HAP-1 (cell line): ENCODE results near the gene MARVELD2.

Experiments
- DNase-seq, 2 experiments: peaks; one replicate each; pipeline ENCODE4 v3.0.0-alpha.2; 2016 to 2020; ENCODE audit warnings: low spot score in 2 of 2
- H3K27me3 ChIP-seq: fragments of 250-450 bp; sonication (Bioruptor Pico); 2 replicates; pipeline ENCODE4 v1.5.1; 2020; ENCODE audit warnings: low read depth, mild to moderate bottlenecking, moderate library complexity
- H3K36me3 ChIP-seq: fragments of 250-450 bp; sonication (Bioruptor Pico); replicated peaks from 2 replicates; pipeline ENCODE4 v1.5.1; 2020; ENCODE audit warnings: mild to moderate bottlenecking
- H3K4me1 ChIP-seq: fragments of 250-450 bp; sonication (Bioruptor Pico); 2 replicates; pipeline ENCODE4 v1.5.1; 2020; ENCODE audit warnings: mild to moderate bottlenecking
- H3K4me3 ChIP-seq: fragments of 250-450 bp; sonication (Bioruptor Pico); 2 replicates; pipeline ENCODE4 v1.5.1; 2020; ENCODE audit warnings: mild to moderate bottlenecking, moderate library complexity
- H3K9me3 ChIP-seq: fragments of 250-450 bp; sonication (Bioruptor Pico); 2 replicates; pipeline ENCODE4 v1.5.1; 2020; ENCODE audit warnings: mild to moderate bottlenecking, moderate library complexity
- in situ Hi-C: fragments of 300-500 bp; cut with MboI; formaldehyde crosslinking; loops from 3 replicates; pipeline ENCODE4 v1.14.3; 2020; ENCODE audit warnings: low sequenced_read_pairs, inconsistent platforms, mixed read lengths

The MARVELD2 gene

GRCh38 chr5:69492923-69493395 is 78.0 kb downstream of the MARVELD2 start:
- Histone ChIP-seq H3K36me3 (no peaks in the 10 kb centered on the region), H3K4me3 (peak overlapping the region; percentile 66), H3K27me3 (peaks cover 28% of the 10 kb centered on the region), H3K9me3 (no peaks in the 10 kb centered on the region), H3K4me1 (peaks cover 5% of the 10 kb centered on the region)
- in situ Hi-C loops: no loop called here
- DNase-seq: peak; percentile 11 to 62

GRCh38 chr5:69493396-69494133 is 78.6 kb downstream of the MARVELD2 start:
- H3K9me3 ChIP-seq: no peaks in the 10 kb centered on the region
- in situ Hi-C loops: no loop called here
- DNase-seq: peak; percentile 8 to 64
- peaks cover 5% of the 10 kb centered on the region for H3K4me1 ChIP-seq
- no peaks in the 10 kb centered on the region for H3K36me3 ChIP-seq
- H3K27me3 ChIP-seq: peaks cover 28% of the 10 kb centered on the region
- peak overlapping the region; percentile 66 for H3K4me3 ChIP-seq
